Esophagus muscularis mucosa (tissue), 3 donors: ENCODE data around the gene GLB1L3.

Experiments used
- CTCF ChIP-seq, 3 experiments: fragments of 200-600 bp in 2 of 3; fragments of 450-650 bp in 1 of 3; sonication (generic) in 2 of 3; IDR thresholded peaks; one replicate each; pipeline ENCODE4 v1.5.1; 2017 to 2019; ENCODE audit warnings: antibody characterized with exemption in 3 of 3, mild to moderate bottlenecking in 2 of 3, moderate library complexity in 1 of 3
- POLR2AphosphoS5 ChIP-seq, 2 donors: sonication (generic); formaldehyde crosslinking; IDR thresholded peaks; one replicate each; pipeline ENCODE4 v1.6.1; 2017; ENCODE audit warnings: antibody characterized with exemption in 2 of 2

GRCh38 chr11:134341805-134342571 is 65.8 kb downstream of the GLB1L3 start:
- TF ChIP-seq POLR2AphosphoS5 (IDR thresholded peaks at IDR 0.05): no peak
- no peak for TF ChIP-seq CTCF (IDR thresholded peaks at IDR 0.05)
